NK-92 (cell line): ENCODE data around the gene YJU2.
"Not testable (repeated sequence)": the region's sequence is repeated elsewhere in the genome, so short reads cannot be mapped to it uniquely, and the experiment has no call there.

Experiments
- DNase-seq: peaks from one replicate; lab custom pipeline; 2025; ENCODE audit not compliant: unreplicated experiment; lab: John Stamatoyannopoulos, UW

YJU2 gene

GRCh38 chr19:4246767-4247593 lies at the start of gene YJU2:
TSS of gene YJU2 (plus strand) at chr19:4247080. CDS start at chr19:4247147, 67 bp downstream.
- peak; percentile 94 for DNase-seq

- DNase-seq, result no peak
Measured at GRCh38 chr19:4197228-4197624, 49.7 kb upstream of the YJU2 start.

GRCh38 chr19:4197625-4198466 lies 49.0 kb upstream of the YJU2 start:
- no peak for DNase-seq

- no peak for DNase-seq
Measured at GRCh38 chr19:4198467-4199126, 48.3 kb upstream of the YJU2 start.

- DNase-seq, result no peak
Measured at GRCh38 chr19:4199699-4200293, 47.1 kb upstream of the YJU2 start.

- DNase-seq, result no peak
Measured at GRCh38 chr19:4200940-4201542, 45.8 kb upstream of the YJU2 start.

GRCh38 chr19:4201798-4202197 lies 45.1 kb upstream of the YJU2 start:
- no peak for DNase-seq

- no peak for DNase-seq
Measured at GRCh38 chr19:4206818-4207484, 39.9 kb upstream of the YJU2 start.

- DNase-seq, result no peak
Measured at GRCh38 chr19:4208385-4209094, 38.3 kb upstream of the YJU2 start.

- DNase-seq, result no peak
Measured at GRCh38 chr19:4210166-4210731, 36.6 kb upstream of the YJU2 start.

- no peak for DNase-seq
Measured at GRCh38 chr19:4213116-4213515, 33.8 kb upstream of the YJU2 start.

GRCh38 chr19:4215807-4216206 lies 31.1 kb upstream of the YJU2 start:
- no peak for DNase-seq

GRCh38 chr19:4216846-4217245 lies 30.0 kb upstream of the YJU2 start:
- no peak for DNase-seq

GRCh38 chr19:4217429-4218264 lies 29.2 kb upstream of the YJU2 start:
- no peak for DNase-seq

GRCh38 chr19:4218523-4218922 lies 28.4 kb upstream of the YJU2 start:
- DNase-seq, result not testable (repeated sequence)

GRCh38 chr19:4220188-4220587 lies 26.7 kb upstream of the YJU2 start:
- no peak for DNase-seq

- DNase-seq, result no peak
Measured at GRCh38 chr19:4224470-4224869, 22.4 kb upstream of the YJU2 start.

- DNase-seq, result no peak
Measured at GRCh38 chr19:4225885-4226284, 21.0 kb upstream of the YJU2 start.
